Activated CD4-positive, CD25-positive, alpha-beta regulatory T cell (primary cell): ENCODE results near the gene ORM2.

ENCODE experiments used
- DNase-seq, 4 experiments: peaks; one replicate each; lab custom pipeline; 2025; lab: John Stamatoyannopoulos, UW

Gene ORM2

GRCh38 chr9:114294664-114295063 is 35.0 kb upstream of the ORM2 start:
- no peak for DNase-seq

DNA sequence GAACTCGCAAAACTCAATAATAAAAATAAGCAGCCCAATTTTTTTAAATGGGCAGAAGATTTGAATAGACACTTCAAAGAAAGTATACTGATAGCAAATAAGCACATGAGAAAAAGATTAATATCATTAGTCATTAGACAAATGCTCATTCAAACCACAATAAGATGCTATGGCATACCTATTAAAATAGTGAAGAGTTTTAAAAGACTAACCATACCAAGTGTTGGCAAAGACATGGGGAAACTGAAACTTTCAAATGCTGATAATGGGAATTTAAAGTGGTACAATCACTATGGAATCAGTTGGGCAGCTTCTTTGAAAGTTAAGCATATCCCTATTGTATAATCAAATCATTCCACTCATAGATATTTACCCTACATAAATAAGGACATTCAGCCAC is 33.3 kb upstream of the ORM2 start:
- DNase-seq, result no peak

GRCh38 chr9:114299286-114300152 is 30.1 kb upstream of the ORM2 start:
- DNase-seq, result no peak

- no peak for DNase-seq
Observed at GRCh38 chr9:114300153-114300845, 29.4 kb upstream of the ORM2 start.

DNA sequence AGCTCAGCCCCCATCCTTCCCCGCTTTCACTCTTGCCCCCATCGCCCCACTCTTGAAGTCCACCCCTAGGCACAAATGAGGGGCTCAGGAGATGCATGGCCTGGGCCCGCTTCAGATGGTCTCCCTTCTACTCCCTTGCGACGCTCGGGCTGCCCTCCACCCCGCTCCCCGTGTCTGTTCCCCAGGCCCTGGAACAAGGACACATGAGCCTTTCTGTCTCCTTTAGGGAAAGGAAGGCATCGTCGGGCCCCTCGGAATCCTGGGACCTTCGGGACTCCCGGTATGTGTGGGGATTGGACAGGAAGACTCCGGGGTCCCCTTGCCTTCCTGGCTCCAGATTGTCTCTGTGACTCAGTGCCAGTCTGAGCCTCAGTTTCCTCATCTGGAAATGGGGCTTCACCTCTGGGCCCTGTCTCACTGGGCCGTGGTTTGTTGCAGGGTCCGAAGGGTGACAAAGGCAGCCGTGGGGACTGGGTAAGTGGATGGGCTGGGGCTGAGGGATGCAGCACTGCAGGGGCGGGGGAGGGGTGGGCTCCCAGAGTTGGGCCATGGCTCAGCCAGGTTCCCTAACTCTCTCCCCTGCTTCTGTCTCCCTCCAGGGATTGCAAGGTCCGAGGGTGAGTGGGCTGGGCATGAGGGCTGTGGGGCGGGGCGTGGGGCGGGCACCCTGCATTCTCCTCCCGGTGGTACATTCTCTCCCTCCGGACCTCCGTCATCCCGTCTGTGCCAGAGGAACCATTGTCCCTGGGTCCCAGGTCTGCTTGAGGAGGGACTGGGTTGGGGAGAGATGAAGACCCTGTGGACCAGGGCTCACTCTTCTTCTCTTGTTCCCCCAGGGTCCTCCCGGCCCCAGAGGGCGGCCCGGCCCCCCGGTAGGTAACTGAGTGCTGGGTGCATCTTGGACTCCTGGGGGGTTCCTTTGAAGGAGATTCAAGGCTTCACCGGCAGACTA is 28.5 kb upstream of the ORM2 start:
- DNase-seq, result no peak

DNA sequence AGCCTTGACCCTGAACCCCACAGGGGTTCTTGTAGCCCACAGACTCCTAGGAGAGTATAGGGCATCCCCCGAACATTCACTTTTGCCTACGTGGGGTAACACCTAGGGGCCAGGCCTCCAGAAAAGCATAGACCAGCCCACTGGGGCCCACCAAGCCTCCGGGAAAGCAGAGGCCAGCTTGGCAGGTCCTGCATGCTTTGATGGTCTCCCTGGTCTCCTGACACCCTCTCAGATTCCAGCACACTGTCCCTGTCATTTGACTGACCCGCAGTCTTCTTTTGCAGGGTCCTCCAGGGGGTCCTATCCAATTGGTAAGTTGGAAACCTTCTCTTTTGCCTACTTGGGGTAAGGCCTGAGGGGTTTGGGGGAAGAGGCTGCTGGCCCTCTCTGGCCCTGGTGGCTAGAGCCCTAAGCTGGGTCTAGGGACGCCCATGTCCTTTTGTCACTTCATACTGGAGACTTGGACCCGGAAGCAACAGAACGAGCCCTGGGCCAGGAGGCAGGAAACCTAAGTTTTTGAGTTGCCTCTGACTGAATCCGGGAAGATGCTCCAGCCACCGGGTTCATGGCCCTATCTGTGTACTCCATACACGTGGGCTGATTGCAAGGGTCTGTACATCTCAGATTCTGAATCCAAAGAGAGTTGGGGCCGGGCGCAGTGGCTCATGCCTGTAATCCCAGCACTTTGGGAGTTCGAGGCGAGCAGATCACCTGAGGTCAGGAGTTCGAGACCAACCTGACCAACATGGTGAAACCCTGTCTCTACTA is 27.7 kb upstream of the ORM2 start:
- DNase-seq, result no peak

DNA sequence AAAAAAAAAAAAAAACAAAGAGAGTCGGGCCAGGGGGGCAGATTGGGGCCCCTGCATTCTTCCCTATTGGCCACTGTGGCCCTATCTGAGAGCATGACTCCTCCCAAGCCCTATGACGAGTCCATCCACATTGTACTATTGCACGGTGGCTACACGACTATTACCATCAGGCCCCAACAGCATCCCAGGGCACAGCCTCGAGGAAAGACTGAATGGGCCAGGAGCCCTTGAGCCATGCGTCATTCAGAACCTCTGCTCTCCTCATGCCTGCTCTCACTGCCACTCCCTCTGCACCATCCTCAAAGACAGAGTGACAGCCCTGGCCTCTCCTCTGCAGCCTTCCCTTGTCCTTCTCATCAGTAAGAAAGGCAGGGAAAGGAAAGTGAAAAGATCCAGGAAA is 26.9 kb upstream of the ORM2 start:
- DNase-seq, result no peak

GRCh38 chr9:114303571-114303970 is 26.1 kb upstream of the ORM2 start:
- DNase-seq, result no peak

DNA sequence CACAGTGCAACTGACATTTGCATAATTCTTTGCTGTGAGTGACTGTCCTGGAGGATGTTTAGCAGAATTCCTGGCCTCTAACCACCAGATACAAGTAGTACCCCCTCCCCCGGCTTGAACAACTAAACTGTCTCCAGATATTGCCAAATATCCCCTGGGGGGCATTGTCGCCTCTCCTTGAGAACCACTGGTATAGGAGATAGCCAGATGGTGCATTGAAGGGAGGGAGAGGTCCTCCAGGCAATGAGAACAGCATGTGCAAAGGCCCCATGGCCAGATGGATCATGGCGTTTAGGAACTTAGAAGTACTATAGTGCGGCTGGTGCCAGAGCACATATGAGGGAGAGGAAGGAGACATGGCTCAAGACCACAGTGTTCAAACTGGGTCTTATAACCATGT is 25.7 kb upstream of the ORM2 start:
- no peak for DNase-seq

GRCh38 chr9:114304416-114305188 is 25.1 kb upstream of the ORM2 start:
- DNase-seq, result no peak

DNA sequence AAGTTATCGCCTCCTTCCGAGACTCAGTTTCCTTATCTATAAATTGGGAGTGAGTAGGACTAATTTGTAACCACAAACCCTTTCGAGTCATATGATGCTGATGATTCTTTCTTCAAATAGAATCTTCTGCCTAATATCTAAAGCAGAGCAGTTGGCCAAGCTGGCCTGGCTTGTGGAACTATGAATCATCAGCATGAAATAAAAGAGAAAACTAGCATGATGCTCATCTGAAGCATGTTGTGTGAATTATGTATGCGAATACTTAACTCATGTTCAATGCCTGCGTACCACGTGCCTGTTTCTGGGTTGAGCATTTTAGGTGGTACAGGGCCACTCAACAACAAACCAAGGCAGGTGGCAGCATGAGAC is 21.8 kb upstream of the ORM2 start:
- DNase-seq, result no peak

DNA sequence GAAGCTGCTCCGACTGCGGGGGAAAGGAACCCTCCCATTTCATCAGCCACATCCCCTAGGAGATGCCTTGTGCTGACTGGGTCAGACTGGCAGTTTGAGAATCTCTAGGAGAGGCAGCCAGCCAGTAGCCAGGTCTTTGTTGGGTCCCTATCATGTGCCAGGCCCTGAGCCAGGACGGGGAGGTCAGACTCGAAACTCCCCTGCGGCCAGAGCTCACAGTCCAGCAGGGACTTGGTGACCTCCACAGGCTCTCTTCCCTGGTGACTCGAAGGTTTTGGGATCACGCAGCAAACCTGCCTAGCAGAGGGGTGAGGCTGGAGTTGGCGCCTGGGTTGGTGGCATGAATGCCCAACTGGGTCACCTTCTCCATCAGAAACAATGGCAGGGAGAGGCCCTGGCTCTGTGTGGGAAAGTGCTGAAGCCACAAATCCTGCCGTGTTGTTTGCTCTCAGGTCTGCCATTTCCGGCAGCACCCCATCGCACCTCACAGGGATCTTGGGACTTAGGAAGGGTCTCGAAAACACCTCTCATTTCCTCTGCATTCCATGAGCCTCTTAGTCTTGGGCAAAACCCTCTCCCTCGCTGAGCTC is 21.2 kb upstream of the ORM2 start:
- no peak for DNase-seq

DNA sequence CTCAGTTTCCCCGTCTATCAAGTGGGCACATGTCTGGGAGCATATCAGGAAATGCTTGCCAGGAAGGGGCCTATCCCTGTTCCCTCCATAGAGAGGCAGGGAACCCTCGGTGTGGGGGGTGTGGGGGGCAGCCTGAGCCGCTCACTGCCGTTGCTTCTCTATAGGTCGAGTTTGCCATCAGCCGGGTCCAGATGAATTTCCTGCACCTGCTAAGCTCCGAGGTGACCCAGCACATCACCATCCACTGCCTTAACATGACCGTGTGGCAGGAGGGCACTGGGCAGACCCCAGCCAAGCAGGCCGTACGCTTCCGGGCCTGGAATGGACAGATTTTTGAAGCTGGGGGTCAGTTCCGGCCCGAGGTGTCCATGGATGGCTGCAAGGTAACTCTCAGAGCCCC is 20.6 kb upstream of the ORM2 start:
- no peak for DNase-seq

- DNase-seq, result no peak
Observed at GRCh38 chr9:114310471-114311450, 18.9 kb upstream of the ORM2 start.

DNA sequence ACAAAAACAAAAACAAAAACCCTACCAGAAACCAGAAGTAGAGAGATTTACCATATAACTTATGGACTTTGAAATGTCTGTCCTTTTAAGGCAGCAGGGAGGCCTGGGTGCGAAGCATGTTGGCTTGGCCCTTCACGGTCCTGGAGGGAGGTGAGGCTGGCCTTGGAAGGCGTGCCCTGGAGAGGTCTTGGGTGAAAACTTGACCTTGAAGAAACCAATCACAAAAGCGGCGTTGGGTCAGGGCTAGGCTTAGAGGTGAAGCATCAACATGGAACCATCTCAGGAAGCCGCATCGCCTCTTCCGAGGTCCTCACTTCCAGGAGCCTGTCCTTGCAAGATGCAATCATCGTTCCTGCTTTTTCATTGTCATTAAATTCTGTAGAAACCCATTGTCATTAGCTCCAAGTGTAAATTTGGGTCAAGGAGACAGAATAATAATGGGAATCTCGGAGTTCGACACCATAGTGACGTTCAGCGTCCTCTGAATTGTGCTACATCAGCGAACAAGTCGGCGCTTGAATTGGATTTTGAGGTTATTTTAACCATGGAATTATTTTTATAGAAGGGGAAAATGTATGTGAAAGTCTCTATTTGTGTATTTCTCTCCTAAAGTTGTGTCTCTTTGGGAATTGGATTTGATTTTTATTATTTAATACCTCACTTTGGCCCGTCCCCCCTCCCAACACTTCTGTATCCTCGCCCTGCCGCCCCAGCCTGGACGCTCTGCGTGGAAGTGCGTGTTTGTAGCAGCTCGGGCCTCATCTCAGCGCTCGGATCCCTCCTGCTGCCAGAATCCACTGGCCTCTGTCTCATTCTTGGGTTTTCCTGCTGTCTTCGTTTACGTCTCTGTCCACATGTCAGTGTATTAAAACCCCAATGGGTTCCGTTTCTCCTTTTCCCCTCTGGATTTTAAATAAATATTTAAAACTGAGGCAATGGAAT is 17.8 kb upstream of the ORM2 start:
- DNase-seq, result no peak

DNA sequence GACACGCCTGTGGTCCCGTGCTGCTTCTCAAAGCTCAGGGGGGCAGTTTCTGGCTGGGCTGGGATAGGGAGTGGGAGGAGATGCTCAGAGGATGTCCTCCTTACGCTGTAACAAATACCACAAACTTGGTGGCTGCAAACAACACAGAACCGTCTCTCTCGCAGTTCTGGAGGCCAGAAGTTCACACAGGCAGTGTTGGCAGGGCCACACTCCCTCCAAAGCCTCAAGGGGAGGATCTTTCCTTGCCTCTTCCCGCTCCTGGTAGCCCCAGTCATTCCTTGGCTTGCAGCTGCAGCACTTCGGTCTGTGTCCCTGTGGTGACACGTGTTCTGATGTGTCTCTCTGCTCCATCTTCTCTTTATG is 17.2 kb upstream of the ORM2 start:
- no peak for DNase-seq

DNA sequence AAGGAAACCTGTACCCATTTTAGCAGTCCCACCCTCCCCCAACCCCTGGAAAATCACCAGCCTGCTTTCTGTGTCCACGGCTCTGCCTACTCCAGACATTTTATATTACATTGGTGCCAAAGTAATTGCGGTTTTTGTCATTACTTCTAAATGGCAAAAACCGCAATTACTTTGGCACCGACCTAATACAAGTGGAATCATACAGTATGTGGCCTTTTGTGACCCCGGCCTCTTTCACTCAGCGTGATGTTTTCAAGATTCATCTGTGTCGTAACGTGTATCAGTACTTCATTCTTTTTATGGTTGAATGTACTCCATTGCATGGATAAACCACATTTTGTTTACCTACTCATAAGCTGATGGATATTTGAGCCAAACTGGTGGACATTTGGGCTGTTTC is 16.5 kb upstream of the ORM2 start:
- no peak for DNase-seq

DNA sequence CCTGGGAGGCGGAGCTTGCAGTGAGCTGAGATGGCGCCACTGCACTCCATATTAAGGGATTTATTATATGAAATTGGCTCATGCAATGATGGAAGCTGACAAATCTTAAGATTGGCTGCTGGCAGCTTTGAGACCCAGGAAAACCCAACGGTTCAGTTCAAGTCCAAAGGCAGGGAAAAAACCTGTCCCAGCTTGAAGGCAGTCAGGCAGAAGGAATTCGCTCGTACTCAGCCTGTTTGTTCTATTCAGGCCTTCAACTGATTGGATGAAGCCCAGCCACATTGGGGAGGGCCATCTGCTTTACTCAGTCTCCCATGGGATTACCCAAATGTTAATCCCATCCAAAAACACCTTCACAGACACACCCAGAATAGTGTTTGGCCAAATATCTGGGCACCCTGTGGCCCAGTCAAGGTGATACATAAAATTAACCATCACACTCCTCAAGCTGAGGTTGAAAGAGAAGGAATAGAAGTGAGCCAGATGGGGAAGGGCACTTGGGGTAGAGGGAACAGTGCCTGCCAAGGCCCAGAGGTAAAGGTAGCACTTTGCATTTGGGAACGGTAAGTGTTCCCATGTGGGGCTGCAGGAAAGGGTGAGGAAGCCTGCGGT is 15.3 kb upstream of the ORM2 start:
- DNase-seq, result no peak
